Ishikawa (cell line): Measurements from ENCODE around the gene MSH5.

Source experiments
- CEBPB ChIP-seq: IDR thresholded peaks from 2 replicates; pipeline ENCODE4 v1.6.1; 2012
- CREB1 ChIP-seq: IDR thresholded peaks from 2 replicates; pipeline ENCODE4 v1.6.1; 2012; ENCODE audit warnings: low read depth
- EGR1 ChIP-seq: IDR thresholded peaks from 2 replicates; pipeline ENCODE4 v1.6.1; 2012
- EP300 ChIP-seq: IDR thresholded peaks from 2 replicates; pipeline ENCODE4 v1.6.1; 2012; ENCODE audit warnings: borderline replicate concordance
- FOXM1 ChIP-seq: IDR thresholded peaks from 2 replicates; pipeline ENCODE4 v1.6.1; 2012; ENCODE audit warnings: low read depth, borderline replicate concordance
- MAX ChIP-seq: IDR thresholded peaks from 2 replicates; pipeline ENCODE4 v1.6.1; 2012
- NFIC ChIP-seq: IDR thresholded peaks from 2 replicates; pipeline ENCODE4 v1.6.1; 2012
- RAD21 ChIP-seq: IDR thresholded peaks from 2 replicates; pipeline ENCODE4 v1.6.1; 2012; ENCODE audit warnings: low read depth
- REST ChIP-seq: IDR thresholded peaks from 2 replicates; pipeline ENCODE4 v1.6.1; 2012; ENCODE audit warnings: low read depth, mild to moderate bottlenecking
- TAF1 ChIP-seq: IDR thresholded peaks from 2 replicates; pipeline ENCODE4 v1.6.1; 2012; ENCODE audit warnings: low read depth, mild to moderate bottlenecking
- TCF12 ChIP-seq: IDR thresholded peaks from 2 replicates; pipeline ENCODE4 v1.6.1; 2012; ENCODE audit warnings: low read depth
- YY1 ChIP-seq: IDR thresholded peaks from 2 replicates; pipeline ENCODE4 v1.6.1; 2012; ENCODE audit warnings: low read depth
- ZBTB7A ChIP-seq: IDR thresholded peaks from 2 replicates; pipeline ENCODE4 v1.6.1; 2012; ENCODE audit warnings: low read depth

GRCh38 chr6:31765559-31765909 lies 25.7 kb downstream of the MSH5 start:
- TF ChIP-seq NFIC (no peak), REST (no peak), FOXM1 (no peak), EGR1 (no peak), ZBTB7A (no peak), TAF1 (no peak), RAD21 (no peak), YY1 (no peak), MAX (no peak), TCF12 (no peak), CEBPB (no peak), EP300 (no peak), CREB1 (no peak)
